Smooth muscle cell of the coronary artery (primary cell): ENCODE data around the gene SYT17. TPM values are rescaled to one million over a fixed set of nuclear protein-coding genes. Genes with fewer than 3 reads are reported as not detected.

ENCODE experiments used
- total RNA-seq: library from RNA; depleted of rRNA; stranded (reverse); fragments of >200 nt; gene quantifications from 2 replicates; pipeline ENCODE4 v1.2.3, GENCODE V29; 2014; ENCODE audit warnings: low replicate concordance

The SYT17 gene
- 0.12 and 0.15 TPM in 2 replicates for total RNA-seq

GRCh38 chr16:19167710-19168370 lies at the start of gene SYT17:
SYT17 (plus strand) TSS chr16:19168240; CDS start chr16:19168647, 407 bp downstream.

GRCh38 chr16:19285431-19285830 lies 117.4 kb downstream of the SYT17 start, which contains the start of gene CLEC19A:
CLEC19A (plus strand) TSS chr16:19285731; CDS start chr16:19285852, 121 bp downstream.

Other genes starting within 250 kb of the SYT17 start
- gene SMG1, start 241.8 kb upstream of the SYT17 start, total RNA-seq = 32.2 and 41.0 TPM in 2 replicates
- gene TMC7, start 184.3 kb upstream of the SYT17 start, total RNA-seq = 0.12 and 1.7 TPM in 2 replicates
- gene COQ7, start 100.6 kb upstream of the SYT17 start, total RNA-seq = 19.4 and 22.2 TPM in 2 replicates
- gene ITPRIPL2, start 54.3 kb upstream of the SYT17 start, total RNA-seq = 27.0 and 27.1 TPM in 2 replicates
- gene CLEC19A, start 117.5 kb downstream of the SYT17 start, total RNA-seq = not detected in 2 replicates
- not detected in 2 replicates for gene TMC5, start 249.6 kb downstream of the SYT17 start, total RNA-seq